GM19043 (cell line): Measurements from ENCODE around the gene ERRFI1.
A peak's percentile ranks its signal among the peaks of the same experiment; 100 is the strongest.

Experiments used
- ATAC-seq: cut with Tn5 transposase; IDR thresholded peaks from one replicate; pipeline ENCODE4 v1.9.1; 2021; ENCODE audit warnings: low read depth; ENCODE audit not compliant: unreplicated experiment

ERRFI1 gene

DNA sequence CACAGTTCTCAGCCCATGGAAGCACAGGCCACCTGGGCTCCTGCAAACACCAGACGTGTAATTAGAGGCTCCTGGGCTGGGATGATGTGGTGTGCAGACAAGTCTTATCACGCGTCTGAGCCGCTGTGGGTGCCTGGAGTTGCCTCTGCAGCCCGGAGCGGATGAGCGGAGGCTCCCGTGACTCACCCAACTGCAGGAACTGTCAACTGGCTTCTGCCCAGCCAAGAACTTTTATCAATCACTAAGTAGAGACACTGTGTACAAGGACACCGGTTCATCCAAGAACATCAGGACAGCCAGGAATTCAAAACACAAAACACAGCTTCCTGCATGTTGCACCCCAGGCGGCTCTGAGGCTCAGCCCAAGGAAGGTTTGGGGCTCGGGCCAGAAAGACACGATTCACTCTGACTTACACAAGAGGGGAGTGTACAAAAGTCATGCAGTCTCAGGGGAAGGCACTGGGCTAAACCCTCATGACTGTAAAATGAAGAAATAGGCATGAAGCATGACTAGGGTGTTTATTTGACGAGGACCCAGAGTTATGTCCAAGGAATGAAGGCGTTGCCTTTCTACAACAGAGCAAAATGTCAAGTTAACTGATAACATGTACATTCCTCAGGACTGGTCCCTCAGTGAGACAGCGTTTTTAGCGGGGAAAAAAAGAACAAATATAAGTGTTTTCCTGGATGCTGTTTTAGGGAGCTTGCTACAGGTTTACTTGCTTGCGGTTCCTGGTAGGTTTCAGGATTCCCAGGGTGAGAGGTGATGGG lies 21.1 kb downstream of the ERRFI1 start:
- no peak for ATAC-seq

- ATAC-seq = no peak
Measured at GRCh38 chr1:8004113-8004802, 21.9 kb downstream of the ERRFI1 start.

DNA sequence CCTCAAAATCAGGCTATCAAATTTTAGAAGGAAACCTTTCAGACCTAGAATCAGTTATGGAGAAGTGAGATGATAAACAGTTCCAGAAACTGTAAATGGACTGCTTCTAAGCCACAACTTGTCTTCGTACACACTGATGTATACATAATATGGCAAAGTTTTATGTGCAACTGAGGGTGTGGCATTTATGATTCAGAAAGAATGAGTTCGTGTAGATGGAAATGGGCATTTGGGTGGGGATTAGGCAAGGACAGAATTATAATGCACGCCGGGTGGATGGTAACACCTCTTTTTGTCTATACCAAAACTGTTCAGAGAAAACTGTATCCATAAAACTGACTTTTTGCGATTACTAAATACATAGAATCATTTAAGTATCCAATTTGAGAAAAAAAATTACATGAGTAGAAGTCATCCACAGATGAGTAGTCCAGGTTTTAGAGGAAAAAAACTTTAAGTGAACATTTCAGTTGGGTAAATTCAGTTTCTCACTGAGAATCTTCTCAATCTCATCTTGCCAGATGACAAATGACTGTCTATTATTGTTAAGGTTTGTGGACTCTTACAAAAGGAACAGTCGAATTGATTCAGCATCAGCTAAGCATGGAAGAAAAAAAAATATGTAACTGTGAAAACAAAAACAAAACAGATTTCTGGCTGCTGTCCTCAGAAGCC lies 22.5 kb downstream of the ERRFI1 start:
- ATAC-seq = no peak

DNA sequence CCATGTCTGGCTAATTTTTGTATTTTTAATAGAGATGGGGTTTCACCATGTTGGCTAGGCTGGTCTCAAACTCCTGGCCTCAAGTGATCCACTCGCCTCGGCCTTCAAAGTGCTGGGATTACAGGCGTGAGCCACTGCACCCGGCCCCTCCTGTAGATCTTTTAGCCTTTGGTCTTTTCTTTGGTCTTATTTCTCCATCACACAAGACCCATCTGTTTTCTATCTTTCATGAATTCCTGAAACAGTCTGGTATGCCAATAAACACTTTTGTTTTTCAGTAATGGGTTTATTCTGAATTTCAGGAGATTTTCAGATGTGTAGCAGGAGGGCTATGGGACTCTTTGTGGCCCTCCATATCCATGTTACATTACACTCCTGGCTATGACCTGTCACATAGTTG lies 23.2 kb downstream of the ERRFI1 start:
- no peak for ATAC-seq

DNA sequence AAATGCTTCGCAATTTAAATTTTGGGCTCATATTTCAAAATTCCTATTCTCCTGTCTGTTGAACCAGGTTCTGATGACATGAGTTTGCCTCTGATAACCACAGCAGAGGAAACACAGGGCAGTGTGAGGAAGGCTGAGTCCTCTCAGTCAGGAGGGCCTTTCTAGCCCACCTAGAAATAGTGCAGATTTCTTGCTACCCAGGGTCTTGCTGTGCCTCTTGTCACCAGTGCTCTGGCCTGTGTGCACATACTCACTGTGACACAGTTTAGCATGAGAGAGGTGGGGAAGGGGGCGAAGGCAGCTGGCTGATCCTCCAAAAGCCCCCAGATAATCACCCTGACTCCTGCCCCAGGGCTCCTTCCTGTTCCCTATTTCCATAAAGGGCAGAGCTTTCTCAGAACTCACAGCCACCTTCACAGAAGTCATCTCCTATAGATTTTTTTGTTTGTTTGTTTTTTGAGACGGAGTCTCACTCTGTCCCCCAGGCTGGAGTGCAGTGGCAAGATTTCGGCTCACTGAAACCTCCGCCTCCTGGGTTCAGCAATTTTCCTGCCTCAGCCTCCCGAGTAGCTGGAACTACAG lies 23.7 kb downstream of the ERRFI1 start:
- ATAC-seq = no peak

- ATAC-seq = no peak
Measured at GRCh38 chr1:7995437-7995836, 30.7 kb downstream of the ERRFI1 start.

DNA sequence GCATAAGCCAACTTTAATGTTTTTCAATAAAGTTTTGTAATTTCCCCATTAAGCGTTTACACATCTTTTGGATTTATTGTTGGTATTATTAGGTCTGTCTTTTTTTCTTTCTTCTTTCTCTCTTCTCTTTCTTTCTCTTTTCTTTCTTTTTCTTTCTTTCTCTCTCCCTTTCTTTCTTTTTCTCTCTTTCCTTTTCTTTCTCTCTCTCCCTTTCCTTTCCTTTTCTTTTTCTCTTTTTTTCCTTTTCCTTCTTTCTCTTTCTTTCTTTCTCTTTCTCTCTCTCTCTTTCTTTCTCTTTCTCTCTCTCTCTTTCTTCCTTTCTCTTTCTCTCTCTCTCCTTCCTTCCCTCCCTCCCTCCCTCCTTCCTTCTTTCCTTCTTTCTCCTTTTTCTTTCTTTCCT lies 31.3 kb downstream of the ERRFI1 start:
- no peak for ATAC-seq

DNA sequence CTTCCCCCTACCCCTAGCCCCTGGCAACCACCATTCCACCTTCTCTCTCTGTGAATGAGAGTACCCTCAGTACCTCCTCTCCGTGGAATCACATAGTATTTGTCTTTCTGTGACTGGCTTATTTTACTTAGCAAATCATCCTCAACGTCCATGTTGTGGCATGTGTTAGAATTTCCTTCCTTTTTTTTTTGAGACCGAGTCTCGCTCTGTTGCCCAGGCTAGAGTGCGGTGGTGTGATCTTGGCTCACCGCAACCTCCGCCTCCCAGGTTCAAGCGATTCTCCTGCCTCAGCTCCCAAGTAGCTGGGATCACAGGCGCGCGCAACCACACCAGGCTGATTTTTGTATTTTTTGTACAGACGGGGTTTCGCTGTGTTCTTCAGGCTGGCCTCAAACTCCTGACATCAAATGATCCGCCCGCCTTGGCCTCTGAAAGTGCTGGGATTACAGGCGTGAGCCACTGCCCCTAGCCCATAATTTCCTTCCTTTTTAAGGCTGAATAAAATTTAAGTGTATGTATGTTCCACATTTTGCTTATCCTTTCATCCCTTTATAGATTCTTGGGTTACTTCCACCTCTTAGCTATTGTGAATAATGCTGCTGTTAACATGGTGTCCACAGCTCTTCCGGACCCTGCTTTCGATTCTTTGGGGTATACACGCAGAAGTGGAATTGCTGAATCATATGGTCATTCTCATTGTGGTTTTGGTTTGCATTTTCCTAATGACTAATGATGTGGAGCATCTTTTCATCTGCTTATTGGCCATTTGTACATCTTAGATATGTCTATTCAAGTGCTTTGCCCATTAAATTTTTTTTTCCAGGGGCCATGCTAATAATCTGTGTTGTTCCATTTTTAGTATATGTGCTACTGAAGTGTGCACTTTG lies 32.3 kb downstream of the ERRFI1 start:
- ATAC-seq = peak; percentile 84

DNA sequence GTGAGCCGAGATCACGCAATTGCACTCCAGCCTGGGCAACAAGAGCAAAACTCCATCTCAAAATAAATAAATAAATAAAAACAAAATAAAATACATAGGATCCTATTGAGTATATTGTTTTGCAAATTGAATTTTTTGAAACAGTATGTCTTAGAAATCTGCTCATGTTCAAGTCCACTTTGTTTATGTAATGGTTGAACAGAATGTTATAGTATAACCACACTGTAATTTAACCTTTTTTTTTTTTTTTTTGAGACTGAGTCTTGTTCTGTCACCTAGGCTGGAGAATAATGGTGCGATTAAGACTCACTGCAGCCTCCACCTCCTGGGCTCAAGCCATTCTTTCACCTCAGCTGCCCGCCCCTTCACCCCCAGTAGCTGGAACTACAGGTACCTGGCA lies 33.2 kb downstream of the ERRFI1 start:
- ATAC-seq = no peak

- ATAC-seq = no peak
Measured at GRCh38 chr1:7991504-7992440, 34.3 kb downstream of the ERRFI1 start.

DNA sequence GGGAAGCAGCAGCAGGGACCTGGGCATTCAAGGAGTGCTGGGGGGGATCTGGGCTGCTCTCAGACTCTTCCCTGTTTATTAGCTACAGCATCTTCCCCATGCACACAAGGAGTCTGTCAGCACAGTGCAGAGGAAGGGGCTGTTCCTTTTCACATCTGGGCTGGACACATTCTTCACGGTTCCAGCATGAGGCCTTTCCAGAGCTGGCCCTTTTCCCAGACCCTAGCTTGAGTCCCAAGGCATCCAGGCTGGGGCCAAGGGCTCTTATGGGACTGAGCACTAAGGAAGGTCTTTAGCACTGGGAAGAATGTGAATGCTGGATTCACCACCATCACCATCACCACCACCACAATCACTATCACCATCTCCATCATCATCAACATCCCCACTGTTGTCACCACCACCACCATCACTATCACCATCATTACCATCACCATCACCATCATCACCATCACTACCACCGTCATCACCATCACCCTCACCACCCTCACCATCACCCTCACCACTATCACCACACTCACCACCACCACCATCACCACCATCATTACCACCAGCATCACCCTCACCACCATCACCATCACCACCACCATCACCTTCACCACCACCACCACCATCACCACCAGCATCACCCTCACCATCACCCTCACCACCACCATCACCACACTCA lies 36.2 kb downstream of the ERRFI1 start:
- no peak for ATAC-seq

DNA sequence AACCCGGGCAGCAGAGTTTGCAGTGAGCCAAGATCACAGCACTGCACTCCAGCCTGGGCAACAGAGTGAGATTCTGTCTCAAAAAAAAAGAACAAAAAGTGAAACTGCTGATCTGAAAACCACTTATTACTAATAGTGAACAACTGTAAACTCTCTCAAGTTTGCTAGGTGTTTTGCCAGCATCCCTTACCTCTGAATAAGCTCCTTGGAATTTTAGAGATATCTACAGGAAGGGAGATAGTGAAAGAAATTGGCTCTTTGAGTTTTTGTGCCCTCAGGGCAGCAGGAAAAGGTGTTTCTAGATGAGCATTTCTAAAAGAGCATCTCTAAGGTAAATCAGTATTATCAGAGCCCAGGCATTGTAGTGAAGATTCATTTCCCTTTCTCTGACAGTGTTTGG lies 37.5 kb downstream of the ERRFI1 start:
- ATAC-seq = no peak

DNA sequence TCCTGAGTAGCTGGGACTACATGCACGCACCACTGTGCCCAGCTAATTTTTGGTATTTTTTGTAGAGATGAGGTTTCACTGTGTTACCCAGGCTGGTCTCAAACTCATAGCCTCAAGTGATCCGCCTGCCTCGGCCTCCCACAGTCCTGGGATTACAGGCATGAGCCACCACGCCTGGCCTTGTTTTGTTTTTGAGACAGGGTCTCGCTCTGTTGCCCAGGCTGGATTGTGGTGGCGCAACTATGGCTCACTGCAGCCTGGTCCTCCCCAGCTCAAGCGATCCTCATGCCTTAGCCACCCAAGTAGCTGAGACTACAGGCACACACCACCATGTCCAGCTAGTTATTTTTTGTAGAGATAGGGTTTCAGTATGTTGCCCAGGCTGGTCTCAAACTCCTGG lies 38.6 kb downstream of the ERRFI1 start:
- ATAC-seq = no peak

- ATAC-seq = no peak
Measured at GRCh38 chr1:7985851-7986612, 40.1 kb downstream of the ERRFI1 start.

GRCh38 chr1:7984811-7985210 lies 41.3 kb downstream of the ERRFI1 start:
- ATAC-seq = no peak

DNA sequence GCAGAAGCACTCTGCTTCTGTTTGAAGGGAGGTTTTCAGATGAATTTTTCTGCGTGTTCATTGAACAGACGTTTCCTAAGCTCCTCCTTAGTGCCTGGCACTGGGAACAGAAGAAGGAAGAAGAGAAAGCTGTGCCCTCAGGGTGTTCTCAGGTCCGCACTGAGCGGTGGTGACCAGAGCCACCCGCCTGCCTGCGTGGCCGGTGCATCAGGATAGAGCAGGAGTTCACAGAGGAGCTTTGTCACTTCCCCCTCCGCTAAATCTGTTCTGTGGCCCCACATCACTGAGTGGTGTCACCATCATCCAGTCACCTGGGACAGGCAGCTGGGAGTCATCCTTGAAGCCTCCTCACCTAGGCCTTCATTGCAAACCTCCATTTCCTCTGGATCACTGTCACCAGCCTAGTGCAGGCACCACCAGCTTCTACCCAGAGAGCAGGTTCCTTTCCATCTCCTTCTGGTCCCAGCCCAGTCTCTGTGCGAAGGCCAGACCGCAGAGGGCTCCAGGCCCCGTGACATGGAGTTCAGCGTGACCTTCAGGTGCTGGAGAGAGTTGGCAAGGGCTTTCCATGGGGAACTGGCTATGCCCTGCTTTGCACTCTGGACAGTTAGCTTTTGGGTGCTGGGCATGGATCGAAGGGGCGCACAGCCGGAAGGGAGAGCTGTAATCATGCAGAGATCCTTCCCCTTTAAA lies 42.9 kb downstream of the ERRFI1 start:
- ATAC-seq = no peak

DNA sequence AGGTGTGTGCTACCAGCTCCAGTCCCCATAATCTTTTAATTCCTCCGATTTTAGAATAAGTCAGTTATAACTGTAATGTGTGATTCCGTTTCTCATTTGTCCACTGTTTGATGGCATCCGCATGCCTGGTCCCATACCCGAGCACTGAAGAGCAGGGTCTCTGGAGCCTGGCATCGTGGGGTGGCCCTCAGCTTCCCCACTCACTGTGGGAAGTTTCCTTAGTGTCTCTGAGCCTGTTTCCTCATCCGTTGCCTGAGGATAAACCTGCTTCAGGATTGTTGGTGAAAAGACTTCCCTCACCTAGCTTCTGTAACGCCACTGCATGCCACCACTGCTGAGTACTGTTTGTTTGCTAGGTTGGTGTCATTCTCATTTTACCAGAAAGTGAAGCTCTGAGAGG lies 45.1 kb downstream of the ERRFI1 start:
- no peak for ATAC-seq
